Fibroblast of mammary gland (primary cell): ENCODE data around the gene ALOX15B.

Experiments
- DNase-seq: peaks from one replicate; pipeline ENCODE4 v3.0.0-alpha.2; 2010; ENCODE audit warnings: low read depth
- H3K4me3 ChIP-seq: 2 replicates; pipeline ENCODE4 v1.5.1; 2011; ENCODE audit warnings: low read depth, mild to moderate bottlenecking, low read length, moderate library complexity; ENCODE audit not compliant: control insufficient read depth
- CTCF ChIP-seq: conservative IDR thresholded peaks from 2 replicates; pipeline ENCODE4 v1.5.1; 2011; ENCODE audit warnings: low read depth, low read length, inconsistent platforms; ENCODE audit not compliant: control insufficient read depth, insufficient read depth

The ALOX15B gene

DNA sequence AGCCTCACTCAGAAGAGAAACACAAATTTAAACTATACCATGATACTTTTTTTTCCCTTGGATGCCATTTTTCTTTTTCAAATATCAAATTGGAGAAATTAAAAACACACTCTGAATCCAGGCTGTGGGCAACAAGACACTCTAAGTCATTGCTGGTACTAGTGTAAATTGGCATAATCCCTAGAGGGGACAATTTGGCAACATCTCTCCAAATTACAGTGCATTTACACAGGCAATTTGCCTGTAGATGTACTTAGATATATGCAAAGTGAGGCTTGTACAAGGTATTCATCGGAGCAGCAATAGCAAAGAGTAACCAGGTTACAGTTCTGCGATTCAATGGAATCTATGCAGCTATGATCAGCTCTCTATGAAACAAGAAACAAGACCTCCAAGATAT lies 43.1 kb upstream of the ALOX15B start:
- no peak for DNase-seq
- TF ChIP-seq CTCF = no peak
- H3K4me3 ChIP-seq = no peak overlapping the region

- H3K4me3 ChIP-seq = no peak overlapping the region
- no peak for DNase-seq
- TF ChIP-seq CTCF = peak; percentile 39
Measured at GRCh38 chr17:7997186-7997585, 41.7 kb upstream of the ALOX15B start.

GRCh38 chr17:8001976-8002720 lies 36.7 kb upstream of the ALOX15B start, which contains the start of gene GUCY2D:
GUCY2D (plus strand) TSS chr17:8002615; CDS start chr17:8003048, 433 bp downstream.
- no peak for TF ChIP-seq CTCF
- DNase-seq = no peak
- H3K4me3 ChIP-seq = no peak within 1 kb of the TSS

DNA sequence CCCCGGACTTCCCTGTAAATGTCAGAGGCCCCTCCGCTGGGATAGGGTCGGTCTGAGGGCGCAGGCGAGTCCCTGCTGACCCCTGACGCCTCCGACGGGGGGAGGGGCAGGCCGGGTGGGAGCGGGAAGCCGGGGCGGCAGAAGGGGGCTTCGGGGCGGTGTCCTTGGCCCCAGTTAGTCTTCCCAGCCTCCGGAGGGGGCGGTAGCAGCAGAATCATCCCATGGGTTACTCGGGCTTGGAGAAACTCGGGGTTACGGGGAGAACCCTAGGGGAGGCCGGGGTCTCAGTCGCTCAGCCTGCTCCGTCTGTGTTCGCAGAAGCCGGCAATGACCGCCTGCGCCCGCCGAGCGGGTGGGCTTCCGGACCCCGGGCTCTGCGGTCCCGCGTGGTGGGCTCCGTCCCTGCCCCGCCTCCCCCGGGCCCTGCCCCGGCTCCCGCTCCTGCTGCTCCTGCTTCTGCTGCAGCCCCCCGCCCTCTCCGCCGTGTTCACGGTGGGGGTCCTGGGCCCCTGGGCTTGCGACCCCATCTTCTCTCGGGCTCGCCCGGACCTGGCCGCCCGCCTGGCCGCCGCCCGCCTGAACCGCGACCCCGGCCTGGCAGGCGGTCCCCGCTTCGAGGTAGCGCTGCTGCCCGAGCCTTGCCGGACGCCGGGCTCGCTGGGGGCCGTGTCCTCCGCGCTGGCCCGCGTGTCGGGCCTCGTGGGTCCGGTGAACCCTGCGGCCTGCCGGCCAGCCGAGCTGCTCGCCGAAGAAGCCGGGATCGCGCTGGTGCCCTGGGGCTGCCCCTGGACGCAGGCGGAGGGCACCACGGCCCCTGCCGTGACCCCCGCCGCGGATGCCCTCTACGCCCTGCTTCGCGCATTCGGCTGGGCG lies 35.9 kb upstream of the ALOX15B start:
- no peak for DNase-seq
- no peak overlapping the region for H3K4me3 ChIP-seq
- no peak for TF ChIP-seq CTCF

GRCh38 chr17:8003594-8004181 lies 35.2 kb upstream of the ALOX15B start:
- no peak for DNase-seq
- TF ChIP-seq CTCF = no peak
- no peak overlapping the region for H3K4me3 ChIP-seq

DNA sequence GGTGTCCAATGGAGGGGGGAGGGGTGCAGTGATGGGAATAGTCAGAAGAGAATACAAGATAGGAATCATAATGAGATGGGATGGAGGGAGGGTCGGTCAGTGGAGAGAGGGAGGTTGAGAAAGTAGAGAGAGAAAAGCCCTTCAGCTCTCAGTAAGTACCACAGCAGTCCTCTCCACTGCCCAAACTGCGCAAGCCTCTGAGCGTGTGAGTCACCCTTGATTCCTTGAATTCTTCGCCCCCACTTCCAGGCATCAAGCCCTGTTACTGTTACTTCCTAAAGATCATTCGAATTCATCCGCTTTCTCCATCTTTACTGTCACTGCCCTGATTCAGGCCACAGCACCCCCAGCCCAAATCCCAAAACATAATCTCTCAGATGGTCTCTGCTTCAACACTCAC lies 34.0 kb upstream of the ALOX15B start:
- DNase-seq = peak; percentile 89
- TF ChIP-seq CTCF = no peak
- no peak overlapping the region for H3K4me3 ChIP-seq
